GM21423 (cell line): ENCODE results near the gene MPDU1.
"Not testable (repeated sequence)": the region's sequence is repeated elsewhere in the genome, so short reads cannot be mapped to it uniquely, and the experiment has no call there.

Experiments used
- ATAC-seq: cut with Tn5 transposase; IDR thresholded peaks from one replicate; pipeline ENCODE4 v1.9.1; 2021; ENCODE audit warnings: mild to moderate bottlenecking, moderate library complexity; ENCODE audit not compliant: unreplicated experiment

MPDU1 gene

GRCh38 chr17:7579834-7580603 is 3.6 kb upstream of the MPDU1 start:
- no peak for ATAC-seq

- ATAC-seq = no peak
Measured at GRCh38 chr17:7580604-7581575, 2.8 kb upstream of the MPDU1 start.

GRCh38 chr17:7582396-7583252 is 1.0 kb upstream of the MPDU1 start:
- no peak for ATAC-seq

GRCh38 chr17:7586673-7587419 is 3.2 kb downstream of the MPDU1 start:
- ATAC-seq = no peak

- ATAC-seq = no peak
Measured at GRCh38 chr17:7587420-7588151, 3.9 kb downstream of the MPDU1 start.

- ATAC-seq = no peak
Measured at GRCh38 chr17:7588553-7589203, 5.0 kb downstream of the MPDU1 start.

GRCh38 chr17:7589204-7589868 is 5.7 kb downstream of the MPDU1 start:
- no peak for ATAC-seq

GRCh38 chr17:7589891-7590691 is 6.4 kb downstream of the MPDU1 start, which contains the start of gene SOX15:
Gene SOX15, minus strand, starts transcription at chr17:7590094. Its CDS starts 418 bp downstream, at chr17:7589676.
- ATAC-seq = no peak

- no peak for ATAC-seq
Measured at GRCh38 chr17:7590743-7591142, 7.1 kb downstream of the MPDU1 start.

GRCh38 chr17:7591596-7591995 is 7.9 kb downstream of the MPDU1 start:
- ATAC-seq = no peak

- no peak for ATAC-seq
Measured at GRCh38 chr17:7592422-7593021, 8.9 kb downstream of the MPDU1 start.

GRCh38 chr17:7593296-7593695 is 9.6 kb downstream of the MPDU1 start:
- ATAC-seq = no peak

GRCh38 chr17:7597561-7597960 is 13.9 kb downstream of the MPDU1 start:
- not testable (repeated sequence) for ATAC-seq

GRCh38 chr17:7606280-7606679 is 22.6 kb downstream of the MPDU1 start:
- no peak for ATAC-seq

GRCh38 chr17:7610641-7611040 is 27.0 kb downstream of the MPDU1 start:
- no peak for ATAC-seq

GRCh38 chr17:7611635-7612293 is 28.1 kb downstream of the MPDU1 start:
- no peak for ATAC-seq

GRCh38 chr17:7612294-7612640 is 28.6 kb downstream of the MPDU1 start:
- ATAC-seq = no peak
